H9 (cell line): ENCODE measurements around the gene IFT122. TPM values are rescaled to one million over a fixed set of nuclear protein-coding genes. Genes with fewer than 3 reads are reported as not detected.

ENCODE experiments used
- DNase-seq: peaks from one replicate; pipeline ENCODE4 v3.0.0-alpha.2; 2017
- H2AFZ ChIP-seq: one replicate; pipeline ENCODE4 v1.6.1; 2013; ENCODE audit warnings: mild to moderate bottlenecking, low read length, control low read depth, moderate library complexity
- H2AK5ac ChIP-seq: 2 replicates; pipeline ENCODE4 v1.6.1; 2013; ENCODE audit warnings: low read length, control low read depth, mixed read lengths; ENCODE audit not compliant: insufficient read length
- H2BK120ac ChIP-seq: one replicate; pipeline ENCODE4 v1.6.1; 2013; ENCODE audit warnings: low read depth, mild to moderate bottlenecking, low read length, control low read depth, inconsistent platforms; ENCODE audit not compliant: poor library complexity, severe bottlenecking
- H2BK12ac ChIP-seq: 2 replicates; pipeline ENCODE4 v1.6.1; 2013; ENCODE audit warnings: low read length, control low read depth, mixed read lengths, low read depth; ENCODE audit not compliant: insufficient read length
- H2BK15ac ChIP-seq: 2 replicates; pipeline ENCODE4 v1.6.1; 2013; ENCODE audit warnings: low read depth, low read length, control low read depth
- H2BK20ac ChIP-seq: one replicate; pipeline ENCODE4 v1.6.1; 2013; ENCODE audit warnings: low read depth, mild to moderate bottlenecking, low read length, control low read depth, inconsistent platforms; ENCODE audit not compliant: poor library complexity, severe bottlenecking
- H2BK5ac ChIP-seq: 2 replicates; pipeline ENCODE4 v1.6.1; 2013; ENCODE audit warnings: low read length, control low read depth, mixed read lengths; ENCODE audit not compliant: insufficient read length
- H3K14ac ChIP-seq: 2 replicates; pipeline ENCODE4 v1.6.1; 2013; ENCODE audit warnings: low read length, control low read depth; ENCODE audit not compliant: insufficient read depth
- H3K18ac ChIP-seq: 2 replicates; pipeline ENCODE4 v1.6.1; 2013; ENCODE audit warnings: low read depth, mild to moderate bottlenecking, mixed read lengths, low read length, control low read depth; ENCODE audit not compliant: insufficient read length
- H3K23ac ChIP-seq: 2 replicates; pipeline ENCODE4 v1.6.1; 2013; ENCODE audit warnings: low read length, control low read depth, mixed read lengths, low read depth; ENCODE audit not compliant: insufficient read length
- H3K23me2 ChIP-seq: 2 replicates; pipeline ENCODE4 v1.6.1; 2013; ENCODE audit warnings: low read depth, mild to moderate bottlenecking, mixed read lengths, low read length, control low read depth; ENCODE audit not compliant: insufficient read length, poor library complexity, severe bottlenecking
- H3K27ac ChIP-seq: 2 replicates; pipeline ENCODE4 v1.5.1; 2013; ENCODE audit warnings: low read length, control low read depth, mixed read lengths, low read depth; ENCODE audit not compliant: insufficient read length
- H3K27me3 ChIP-seq: 2 replicates; pipeline ENCODE4 v1.6.1; 2013; ENCODE audit warnings: low read length, control low read depth, inconsistent platforms; ENCODE audit not compliant: insufficient read depth
- H3K4ac ChIP-seq: 2 replicates; pipeline ENCODE4 v1.6.1; 2013; ENCODE audit warnings: low read depth, mild to moderate bottlenecking, control low read depth, inconsistent platforms, low read length, moderate library complexity
- H3K4me1 ChIP-seq: 2 replicates; pipeline ENCODE4 v1.6.1; 2013; ENCODE audit warnings: low read length, control low read depth, inconsistent platforms; ENCODE audit not compliant: insufficient read depth
- H3K4me2 ChIP-seq: 2 replicates; pipeline ENCODE4 v1.6.1; 2013; ENCODE audit warnings: low read length, control low read depth, mixed read lengths; ENCODE audit not compliant: insufficient read length, insufficient read depth
- H3K56ac ChIP-seq: 2 replicates; pipeline ENCODE4 v1.6.1; 2013; ENCODE audit warnings: low read depth, mild to moderate bottlenecking, mixed read lengths, low read length, control low read depth; ENCODE audit not compliant: insufficient read length
- H3K79me1 ChIP-seq: 2 replicates; pipeline ENCODE4 v1.6.1; 2013; ENCODE audit warnings: low read depth, mild to moderate bottlenecking, moderate library complexity, low read length, control low read depth, inconsistent platforms; ENCODE audit not compliant: insufficient read depth, poor library complexity, severe bottlenecking
- H3K79me2 ChIP-seq: 2 replicates; pipeline ENCODE4 v1.6.1; 2013; ENCODE audit warnings: low read length, control low read depth, inconsistent platforms; ENCODE audit not compliant: insufficient read depth
- H3K9ac ChIP-seq: 2 replicates; pipeline ENCODE4 v1.6.1; 2013; ENCODE audit warnings: low read length, control low read depth, mixed read lengths; ENCODE audit not compliant: insufficient read length; ENCODE audit errors: extremely low read depth
- H3K9me3 ChIP-seq: one replicate; pipeline ENCODE4 v1.6.1; 2013; ENCODE audit warnings: low read depth, low read length, inconsistent platforms; ENCODE audit not compliant: control insufficient read depth
- H3T11ph ChIP-seq: one replicate; pipeline ENCODE4 v1.6.1; 2013; ENCODE audit warnings: mild to moderate bottlenecking, low read length, control low read depth, inconsistent platforms
- H4K20me1 ChIP-seq: one replicate; pipeline ENCODE4 v1.6.1; 2013; ENCODE audit not compliant: control insufficient read depth, insufficient read length, insufficient read depth
- H4K5ac ChIP-seq: 2 replicates; pipeline ENCODE4 v1.6.1; 2013; ENCODE audit warnings: low read depth, mild to moderate bottlenecking, mixed read lengths, low read length, control low read depth; ENCODE audit not compliant: insufficient read length
- H4K8ac ChIP-seq: replicated peaks from 2 replicates; pipeline ENCODE4 v1.6.1; 2013; ENCODE audit warnings: low read length, control low read depth, mixed read lengths, low read depth; ENCODE audit not compliant: insufficient read length
- H4K91ac ChIP-seq: 2 replicates; pipeline ENCODE4 v1.6.1; 2013; ENCODE audit warnings: low read depth, mild to moderate bottlenecking, moderate library complexity, mixed read lengths, low read length, control low read depth; ENCODE audit not compliant: insufficient read length
- H3K27ac Mint-ChIP-seq, 3 experiments: 2 replicates in 2 of 3; 3 replicates in 1 of 3; pipeline ENCODE4 v1.8.0; 2020 to 2021; ENCODE audit warnings: mixed read lengths in 3 of 3, mild to moderate bottlenecking in 1 of 3, moderate library complexity in 1 of 3
- H3K27me3 Mint-ChIP-seq: 2 replicates; pipeline ENCODE4 v1.8.0; 2021; ENCODE audit warnings: low read depth, mild to moderate bottlenecking, moderate library complexity, mixed read lengths
- H3K36me3 Mint-ChIP-seq, 3 experiments: 2 replicates in 2 of 3; 3 replicates in 1 of 3; pipeline ENCODE4 v1.8.0; 2020 to 2021; ENCODE audit warnings: low read depth in 3 of 3, mixed read lengths in 3 of 3; ENCODE audit not compliant: insufficient read depth in 1 of 3
- H3K4me1 Mint-ChIP-seq, 2 experiments: 2 replicates each; pipeline ENCODE4 v1.8.0; 2020; ENCODE audit warnings: mixed read lengths in 2 of 2
- H3K4me3 Mint-ChIP-seq, 2 experiments: 2 replicates in 1 of 2; 3 replicates in 1 of 2; pipeline ENCODE4 v1.8.0; 2020 to 2021; ENCODE audit warnings: mild to moderate bottlenecking in 2 of 2, mixed read lengths in 2 of 2, moderate library complexity in 1 of 2
- H3K9me3 Mint-ChIP-seq, 2 experiments: 2 replicates in 1 of 2; 3 replicates in 1 of 2; pipeline ENCODE4 v1.8.0; 2020; ENCODE audit warnings: mild to moderate bottlenecking in 2 of 2, mixed read lengths in 2 of 2, moderate library complexity in 1 of 2
- CTCF ChIP-seq: fragments of 200-600 bp; sonication (generic); conservative IDR thresholded peaks from 3 replicates; pipeline ENCODE4 v1.8.0; 2021; ENCODE audit warnings: antibody characterized with exemption, mild to moderate bottlenecking
- WGBS: extraction: QIAGEN DNeasy Blood & Tissue Kit; methylation state at CpG from one replicate; pipeline ENCODE4 v1.1.7; 2013; ENCODE audit warnings: missing lambda C conversion rate, low lambda C conversion rate, mixed read lengths; ENCODE audit not compliant: insufficient read length; ENCODE audit errors: extremely low coverage; 5-methylcytosine and 5-hydroxymethylcytosine counted together
- total RNA-seq: library from RNA; stranded (reverse); gene quantifications from 2 replicates; pipeline ENCODE4 v1.2.1, GENCODE V29; 2021

Gene IFT122
- total RNA-seq, 1 experiment from 2014 or later, result 19.3 TPM

GRCh38 chr3:129521611-129522010, 81.6 kb downstream of the IFT122 start:
- WGBS, result no CpG with 5 or more reads among the region's 8 CpGs
- Histone ChIP-seq H4K8ac (no peak overlapping the region), H3K27me3 (no peaks in the 10 kb centered on the region; the same call in 1 of the 2 replicates), H4K20me1 (no peaks in the 10 kb centered on the region), H2BK20ac (no peak overlapping the region), H3K56ac (no peak overlapping the region), H2BK15ac (no peak overlapping the region), H3K79me1 (no peaks in the 10 kb centered on the region), H3K4me1 (no peaks in the 10 kb centered on the region), H2BK120ac (no peak overlapping the region), H3K18ac (no peak overlapping the region), H3K27ac (no peak overlapping the region), H3K9me3 (no peaks in the 10 kb centered on the region), H3K79me2 (no peaks in the 10 kb centered on the region), H3K9ac (no peak overlapping the region), H3K14ac (no peak overlapping the region), H2AFZ (no peak overlapping the region), H3K23ac (no peak overlapping the region), H3K4me2 (no peak overlapping the region), H3K23me2 (no peaks in the 10 kb centered on the region), H3T11ph (no peak overlapping the region), H2BK12ac (no peak overlapping the region), H3K4ac (no peak overlapping the region), H2BK5ac (no peak overlapping the region), H2AK5ac (no peak overlapping the region), H4K5ac (no peak overlapping the region), H4K91ac (no peak overlapping the region)
- peaks cover 9 to 13% of the 10 kb centered on the region in 2 experiments for H3K4me1 Mint-ChIP-seq
- H3K27me3 Mint-ChIP-seq, result no peaks in the 10 kb centered on the region
- H3K4me3 Mint-ChIP-seq, result no peak overlapping the region
- H3K36me3 Mint-ChIP-seq, result peaks cover 1 to 9% (median 7%) of the 10 kb centered on the region in 3 experiments; a peak in 5 of 7 replicates
- no peak for DNase-seq
- H3K9me3 Mint-ChIP-seq, result no peaks in the 10 kb centered on the region
- H3K27ac Mint-ChIP-seq, result no peak overlapping the region
- TF ChIP-seq CTCF, result no peak
